Activated CD8-positive, alpha-beta memory T cell treated with anti-CD3 and anti-CD28 coated beads, Interleukin-2, amount 50 U/mL, for 1 hour (primary cell): ENCODE data around the gene NR1H4.
"Not testable (repeated sequence)": the region's sequence is repeated elsewhere in the genome, so short reads cannot be mapped to it uniquely, and the experiment has no call there.

ENCODE experiments used
- DNase-seq: peaks from one replicate; pipeline ENCODE4 v3.0.0-alpha.2; 2020; ENCODE audit errors: extremely low read depth

The NR1H4 gene

GRCh38 chr12:100473716-100474150, at the start of gene NR1H4:
Gene NR1H4, plus strand, starts transcription at chr12:100473866. Its CDS starts 19,458 bp downstream, at chr12:100493324.
- DNase-seq: no peak

DNA sequence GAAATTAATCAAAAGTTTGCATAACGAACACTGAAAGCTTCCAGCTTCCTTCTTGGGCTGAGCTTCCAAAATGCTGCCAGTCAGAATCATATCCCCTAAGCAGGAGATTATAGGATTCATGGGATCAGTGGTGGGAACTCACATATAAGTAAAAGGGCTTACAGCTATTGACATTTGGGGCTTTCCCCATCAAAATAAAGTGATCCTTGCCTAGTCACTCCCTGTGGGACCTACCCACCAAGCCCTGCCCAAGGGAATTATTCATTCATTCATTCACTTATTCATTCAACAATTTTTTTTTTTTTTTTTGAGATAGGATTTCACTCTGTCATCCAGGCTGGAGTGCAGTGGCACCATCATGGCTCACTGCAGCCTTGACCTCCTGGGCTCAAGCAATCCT, 47.5 kb upstream of the NR1H4 start:
- no peak for DNase-seq

DNA sequence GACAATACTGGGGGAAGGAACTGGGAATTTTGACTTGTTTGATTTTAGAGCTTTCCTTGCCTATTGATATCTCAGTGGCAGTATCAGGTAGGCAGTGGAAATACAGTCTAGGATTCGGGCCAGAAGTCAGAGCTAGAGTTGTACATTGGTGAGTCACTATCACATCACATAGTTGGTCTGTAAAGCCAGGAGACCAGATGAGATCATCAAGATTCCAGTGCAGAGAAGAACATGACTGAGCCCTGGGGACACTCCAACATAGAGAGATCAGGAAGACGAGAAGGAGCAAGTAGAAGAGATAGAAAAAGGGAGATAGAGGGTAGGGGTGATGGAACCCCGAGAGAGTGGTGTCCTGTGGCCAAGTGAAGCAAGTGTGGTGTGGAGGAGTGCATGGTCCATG, 46.6 kb upstream of the NR1H4 start:
- no peak for DNase-seq

DNA sequence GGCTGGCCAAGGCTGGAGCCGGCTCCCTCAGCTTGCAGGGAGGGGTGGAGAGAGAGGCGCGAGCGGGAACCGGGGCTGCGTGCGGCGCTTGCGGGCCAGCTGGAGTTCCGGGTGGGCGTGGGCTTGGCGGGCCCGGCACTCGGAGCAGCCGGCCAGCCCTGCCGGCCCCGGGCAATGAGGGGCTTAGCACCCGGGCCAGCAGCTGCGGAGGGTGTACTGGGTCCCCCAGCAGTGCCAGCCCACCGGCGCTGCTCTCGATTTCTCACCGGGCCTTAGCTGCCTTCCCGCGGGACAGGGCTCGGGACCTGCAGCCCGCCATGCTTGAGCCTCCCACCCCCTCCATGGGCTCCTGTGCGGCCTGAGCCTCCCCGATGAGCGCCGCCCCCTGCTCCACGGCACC, 43.4 kb upstream of the NR1H4 start:
- not testable (repeated sequence) for DNase-seq

- no peak for DNase-seq
Measured at GRCh38 chr12:100433701-100434100, 40.0 kb upstream of the NR1H4 start.

DNA sequence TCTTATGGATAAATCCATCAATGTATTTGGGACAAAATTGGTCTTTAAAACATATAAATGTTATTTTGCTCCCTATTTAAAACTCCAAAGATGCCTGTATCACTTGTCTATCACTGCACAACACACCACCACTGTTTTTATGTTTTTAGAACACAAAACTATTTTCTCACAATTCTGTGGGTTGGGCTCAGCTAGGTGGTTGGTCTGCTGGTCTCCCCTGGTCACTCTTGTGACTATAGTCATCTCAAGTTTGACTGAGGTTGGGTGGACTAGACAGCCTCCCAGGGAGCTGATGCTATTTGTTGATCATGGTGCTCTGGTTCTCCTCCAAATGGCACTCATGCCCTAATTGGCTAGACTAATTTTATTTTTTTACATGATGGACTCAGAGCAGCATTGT, 39.5 kb upstream of the NR1H4 start:
- DNase-seq: no peak

DNA sequence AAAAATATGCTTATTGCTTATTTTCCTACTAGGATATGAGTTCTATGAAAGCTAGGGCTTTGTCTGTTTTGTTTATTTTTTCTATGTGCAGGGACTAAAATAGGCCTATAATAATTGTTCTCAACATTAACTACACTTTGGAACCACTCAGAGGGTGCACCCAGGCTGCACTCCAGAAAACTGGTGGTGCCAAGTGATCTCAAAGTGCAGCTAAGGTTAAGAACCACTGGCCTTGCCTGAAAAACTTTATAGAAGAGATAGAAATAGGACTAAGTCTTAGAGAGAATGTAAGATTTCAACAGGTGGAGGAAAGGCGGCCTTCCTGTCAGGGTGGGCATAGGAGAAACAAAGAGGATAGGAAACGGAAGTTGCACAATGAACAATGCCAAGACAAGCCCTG, 37.7 kb upstream of the NR1H4 start:
- no peak for DNase-seq

- DNase-seq: no peak
Measured at GRCh38 chr12:100437038-100437841, 36.4 kb upstream of the NR1H4 start.

DNA sequence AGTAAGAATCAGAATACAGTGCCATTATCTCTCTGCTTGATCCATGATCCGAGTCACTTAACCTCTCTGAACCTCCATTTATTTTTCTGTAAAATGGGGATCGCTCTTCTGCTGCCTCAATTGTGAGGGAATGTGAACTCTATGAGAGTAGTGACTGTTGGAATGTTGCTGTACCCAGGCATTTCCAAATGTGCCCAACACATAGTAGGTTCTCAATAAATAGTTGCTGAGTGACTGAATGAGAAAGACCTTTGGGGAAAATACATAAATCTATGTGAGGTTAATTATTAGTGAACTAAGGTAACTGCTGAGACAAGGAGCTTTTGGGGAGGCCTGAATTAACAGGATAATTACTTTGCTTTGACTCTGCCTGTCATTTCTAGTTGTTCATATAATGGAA, 33.9 kb upstream of the NR1H4 start:
- no peak for DNase-seq

- no peak for DNase-seq
Measured at GRCh38 chr12:100442403-100442802, 31.3 kb upstream of the NR1H4 start.

DNA sequence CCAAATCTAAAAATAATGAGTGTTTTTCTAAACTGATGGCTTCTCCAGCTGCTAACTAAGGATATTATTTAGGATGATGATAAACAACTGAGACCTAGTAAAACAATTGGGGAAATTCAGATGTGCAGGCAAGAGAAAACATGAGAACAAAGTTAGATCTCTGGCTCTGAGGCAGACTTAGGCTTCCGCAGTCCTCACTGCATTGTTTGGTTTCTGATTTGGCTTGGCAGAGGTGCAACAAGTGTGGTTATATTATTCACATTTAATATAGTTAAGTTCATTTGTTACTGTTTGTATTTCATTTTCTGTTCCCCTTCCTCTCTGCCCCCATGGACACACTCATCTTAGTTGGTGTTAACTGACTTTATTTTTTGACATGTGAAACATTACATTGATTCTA, 30.2 kb upstream of the NR1H4 start:
- no peak for DNase-seq

GRCh38 chr12:100445081-100445481, 28.6 kb upstream of the NR1H4 start:
- DNase-seq: no peak

GRCh38 chr12:100447381-100447780, 26.3 kb upstream of the NR1H4 start:
- DNase-seq: no peak

DNA sequence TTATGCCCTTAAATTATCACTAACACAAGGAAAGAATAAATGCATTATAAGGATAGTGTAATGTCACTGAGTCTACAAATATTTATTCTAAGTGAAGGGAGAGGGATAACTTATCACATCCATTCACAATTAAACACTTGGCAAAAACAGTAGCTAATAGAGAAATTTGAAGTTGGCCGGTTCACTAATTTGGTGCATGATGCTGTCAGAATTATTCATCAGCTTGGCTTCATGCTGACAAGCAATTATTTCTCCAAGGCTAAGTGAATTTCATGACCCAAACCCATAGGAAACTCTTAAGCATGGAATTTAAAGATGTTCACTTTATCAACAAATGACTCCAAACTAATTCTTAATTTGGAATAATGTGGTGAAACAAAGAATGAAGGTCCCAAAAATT, 25.0 kb upstream of the NR1H4 start:
- no peak for DNase-seq

DNA sequence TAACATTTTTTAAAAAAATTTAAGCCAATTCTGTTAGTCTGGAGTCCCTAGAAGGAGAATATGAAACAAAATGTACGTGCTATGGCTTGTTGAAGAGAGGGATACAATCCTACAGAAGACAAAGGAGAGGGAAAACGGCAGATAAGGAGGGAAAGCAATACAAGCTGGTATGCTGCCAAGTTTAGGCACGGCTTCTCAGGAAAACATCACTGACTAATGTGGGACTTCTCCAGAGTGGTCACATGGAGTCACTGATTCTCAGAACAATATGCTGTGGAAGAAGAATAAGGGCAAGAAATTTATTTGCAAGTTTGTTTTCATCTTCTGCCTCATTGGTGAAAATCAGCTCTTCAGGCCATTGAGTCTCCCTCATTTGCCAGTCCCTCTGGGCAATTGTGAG, 22.9 kb upstream of the NR1H4 start:
- DNase-seq: no peak

GRCh38 chr12:100453951-100454350, 19.7 kb upstream of the NR1H4 start:
- no peak for DNase-seq

- DNase-seq: no peak
Measured at GRCh38 chr12:100455896-100456295, 17.8 kb upstream of the NR1H4 start.

GRCh38 chr12:100458191-100458590, 15.5 kb upstream of the NR1H4 start:
- no peak for DNase-seq

- no peak for DNase-seq
Measured at GRCh38 chr12:100460702-100461101, 13.0 kb upstream of the NR1H4 start.

DNA sequence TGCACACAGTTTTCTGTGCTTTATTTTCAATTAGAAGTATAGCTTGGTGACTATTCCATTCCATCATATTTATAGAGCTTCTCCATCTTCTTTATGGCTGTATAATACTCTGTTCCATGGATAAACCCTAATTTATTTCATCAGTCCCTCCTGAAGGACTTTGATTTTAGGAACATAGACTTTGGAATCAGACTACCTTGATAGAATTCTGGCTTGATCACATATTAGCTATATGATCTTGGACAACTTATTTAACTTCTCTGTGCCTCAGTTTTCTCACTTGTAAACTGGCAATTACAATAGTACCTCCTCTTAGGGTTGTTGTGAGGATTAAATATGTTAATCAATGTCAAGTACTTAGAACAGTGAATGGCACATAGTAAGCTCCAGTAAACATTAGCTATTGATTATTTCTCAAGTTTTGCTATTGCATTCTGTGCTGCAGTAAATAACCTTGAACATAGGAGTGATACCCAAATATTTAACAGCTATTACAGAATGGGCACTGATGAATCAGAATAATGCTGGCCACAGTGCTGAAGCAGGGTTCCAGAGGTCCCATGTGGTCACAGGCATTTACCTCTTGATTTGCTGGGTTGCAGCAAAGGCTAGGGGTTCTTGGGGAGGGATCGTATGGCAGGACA, 12.2 kb upstream of the NR1H4 start:
- DNase-seq: no peak

DNA sequence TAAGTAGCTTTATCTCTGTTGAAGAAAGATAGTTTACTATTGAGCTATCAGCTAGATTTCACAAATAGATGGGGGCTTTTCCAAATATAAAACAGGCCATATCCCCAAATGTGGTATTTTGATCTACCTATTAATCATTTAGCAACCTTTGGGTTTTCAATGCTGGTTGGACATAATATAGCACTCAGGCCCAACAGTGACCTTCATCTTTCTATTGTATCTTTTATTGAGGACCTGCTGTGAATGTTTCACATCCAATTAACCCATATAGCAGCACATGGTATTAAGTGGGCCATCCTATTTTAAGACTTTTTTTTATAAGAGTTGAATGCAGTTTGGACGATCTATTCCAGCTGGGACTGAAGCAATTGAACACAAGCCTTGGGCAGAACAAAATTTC, 10.0 kb upstream of the NR1H4 start:
- DNase-seq: no peak

- DNase-seq: no peak
Measured at GRCh38 chr12:100464529-100464928, 9.1 kb upstream of the NR1H4 start.

GRCh38 chr12:100468126-100468525, 5.5 kb upstream of the NR1H4 start:
- DNase-seq: no peak
